ENCODE data around the gene TRIM2.
"Not testable (repeated sequence)": the region's sequence is repeated elsewhere in the genome, so short reads cannot be mapped to it uniquely, and the experiment has no call there.

TRIM2 gene

DNA sequence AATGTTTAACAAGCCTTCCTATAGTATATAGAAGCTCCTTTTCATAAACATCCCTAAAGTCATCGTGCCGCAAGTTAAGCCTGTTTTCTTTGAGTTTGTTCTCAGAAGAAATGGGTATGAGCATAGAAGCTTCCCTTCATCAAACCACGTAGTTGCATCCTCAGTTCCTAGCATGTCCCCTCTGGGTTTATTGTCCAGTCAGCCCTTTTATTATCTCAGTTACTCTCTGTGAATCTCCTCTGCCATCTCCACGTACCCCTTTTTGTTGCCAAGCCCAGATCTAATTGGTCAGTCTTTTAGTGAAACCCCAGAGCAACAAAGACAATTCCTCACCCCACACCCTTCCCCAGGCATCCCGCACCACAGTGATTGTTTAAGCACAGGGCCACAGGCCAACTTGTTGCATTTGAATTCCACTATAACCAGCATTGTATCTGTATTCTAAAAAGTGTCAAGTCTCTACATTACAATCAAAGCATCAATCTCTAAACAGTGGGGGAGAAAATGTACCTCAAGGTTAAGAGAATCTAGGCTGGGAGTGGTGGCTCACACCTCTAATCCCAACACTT is 12.4 kb upstream of the TRIM2 start:
- DNase-seq: no peak

DNA sequence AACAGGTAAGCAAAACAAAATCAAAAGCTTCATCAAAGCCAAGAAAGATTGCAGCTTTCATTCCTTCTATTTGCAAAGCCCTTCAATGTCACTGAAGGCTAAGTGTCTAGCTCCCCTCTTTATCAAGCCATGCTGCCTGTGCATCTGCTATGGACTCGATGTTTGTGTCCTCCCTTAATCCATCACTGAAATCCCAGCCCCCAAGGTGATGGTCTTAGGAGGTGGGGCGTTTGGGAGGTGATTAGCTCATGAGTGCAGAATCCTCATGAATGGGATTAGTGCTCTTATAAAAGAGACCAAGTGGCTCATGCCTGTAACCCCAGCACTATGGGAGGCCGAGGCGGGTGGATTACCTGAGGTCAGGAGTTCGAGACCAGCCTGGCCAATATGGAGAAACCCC is 6.9 kb upstream of the TRIM2 start:
- DNase-seq: no peak

DNA sequence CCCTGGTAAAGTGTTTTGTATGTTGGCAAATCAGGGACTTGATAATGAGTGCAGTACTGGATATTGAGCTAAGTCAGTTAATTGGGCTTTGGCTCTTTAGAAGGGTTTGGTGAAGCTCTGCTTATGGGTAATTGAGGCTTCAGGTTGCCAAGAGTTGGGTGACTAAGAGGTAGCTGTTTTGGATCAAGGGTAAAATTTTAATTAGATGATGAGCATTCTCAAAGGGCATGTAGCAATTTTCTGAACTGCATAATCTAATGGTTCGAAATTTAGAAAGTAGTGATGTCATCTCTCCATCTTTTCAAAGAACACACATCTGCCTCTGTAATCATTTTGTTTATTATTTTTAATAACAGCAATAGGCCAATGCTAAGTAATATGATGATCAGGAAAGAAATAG is 5.5 kb upstream of the TRIM2 start:
- no peak for DNase-seq

- DNase-seq: not testable (repeated sequence)
Observed at GRCh38 chr4:153203746-153204145, 497 bp upstream of the TRIM2 start.

DNA sequence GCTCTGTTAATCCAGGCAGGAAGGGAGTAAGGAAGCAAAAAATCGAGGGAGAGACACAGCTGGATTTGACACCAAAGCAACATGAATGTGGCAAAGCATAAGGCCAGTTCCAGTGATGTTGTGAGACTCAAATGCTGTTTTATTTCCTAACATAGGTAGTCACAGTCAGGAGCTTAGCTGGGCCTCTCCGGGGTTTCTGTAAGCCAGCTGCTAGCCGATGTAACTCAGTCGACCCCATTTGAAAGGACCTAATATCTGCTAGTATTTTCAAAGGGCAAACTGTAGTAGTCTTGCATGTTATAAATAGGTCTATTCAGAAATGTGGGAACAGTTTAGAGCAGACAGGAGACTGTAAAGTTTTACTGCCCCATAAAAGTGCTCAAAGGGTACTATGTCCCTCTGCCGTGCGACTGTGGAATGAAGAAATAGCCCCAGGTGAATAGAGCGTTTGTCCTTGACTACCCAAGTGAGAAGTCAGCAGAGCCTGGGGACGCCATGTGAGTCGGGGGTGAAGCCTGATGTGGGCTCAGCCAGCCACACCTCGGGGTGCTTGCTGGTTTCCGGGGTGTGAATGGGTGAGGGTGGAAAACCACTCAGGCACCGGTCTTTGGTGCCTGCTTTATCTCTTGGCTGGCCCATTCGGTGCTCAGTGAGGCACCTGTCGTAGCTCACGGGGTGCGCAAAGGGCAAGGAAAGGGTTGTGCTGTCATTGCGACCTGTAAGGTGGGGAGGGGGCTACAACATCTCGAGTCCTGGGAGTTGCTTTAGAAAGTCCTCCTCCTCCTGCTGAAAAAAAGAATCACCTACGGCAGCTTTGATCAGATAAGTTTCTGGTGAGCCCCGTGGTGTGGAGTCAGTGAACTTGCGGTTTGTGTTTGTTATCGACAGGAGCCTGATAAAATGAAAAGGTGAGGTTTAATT is 745 bp downstream of the TRIM2 start:
- DNase-seq: no peak

DNA sequence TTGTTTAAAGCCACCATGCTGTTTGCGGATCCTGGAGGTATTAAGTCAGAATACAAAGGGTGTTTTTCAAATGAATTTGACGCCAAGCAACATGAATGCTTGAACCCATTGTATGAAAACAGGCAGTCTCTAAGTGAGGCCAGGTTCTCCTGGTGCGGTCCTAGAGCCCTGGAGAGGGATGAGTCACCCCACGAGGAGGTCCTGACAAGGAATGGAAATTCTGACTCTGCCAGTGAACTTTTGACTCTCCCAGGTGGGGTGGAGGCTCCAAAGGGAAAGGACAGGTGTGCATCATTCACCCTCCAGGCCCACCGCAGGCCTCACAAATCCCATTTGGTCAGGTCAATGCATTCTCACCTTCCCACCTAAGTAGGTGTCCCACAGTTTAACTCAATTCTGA is 1.5 kb downstream of the TRIM2 start:
- DNase-seq: no peak

DNA sequence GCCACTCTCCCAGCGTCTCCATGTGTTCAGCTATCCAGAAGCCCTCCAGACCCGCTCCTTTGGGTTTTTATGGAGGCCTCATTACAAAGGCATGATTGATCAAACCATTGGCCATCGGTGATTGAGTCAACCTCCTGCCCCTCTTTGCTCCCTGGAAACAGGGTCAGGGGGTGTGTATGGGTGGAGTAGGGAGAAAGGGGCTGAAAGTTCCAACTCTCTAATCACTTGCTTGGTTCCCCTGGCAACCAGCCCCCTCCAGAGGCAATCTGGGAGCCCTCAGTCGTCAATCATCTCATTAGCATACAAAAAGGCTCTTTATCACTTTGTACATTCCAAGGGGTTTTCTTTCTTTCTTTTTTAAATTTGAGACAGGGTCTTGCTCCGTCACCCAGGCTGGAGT is 2.3 kb downstream of the TRIM2 start:
- DNase-seq: no peak

DNA sequence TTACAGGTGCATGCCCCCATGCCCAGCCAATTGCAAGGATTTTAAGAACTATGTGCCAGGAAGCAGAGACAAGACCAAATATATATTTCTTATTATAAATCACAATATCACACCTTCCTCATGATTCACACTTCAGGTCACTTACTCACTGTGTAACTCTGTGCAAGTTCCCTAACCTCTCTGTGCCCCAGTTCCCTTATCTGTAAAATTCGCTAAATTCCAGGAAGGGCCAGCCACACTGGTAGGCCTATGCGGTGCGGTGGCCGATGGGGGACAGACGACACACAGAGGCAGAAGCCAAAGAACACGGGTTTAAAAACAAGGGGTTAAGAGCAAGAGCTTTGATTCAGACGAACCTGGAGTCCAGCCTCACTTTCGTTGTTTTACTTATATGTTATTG is 2.8 kb downstream of the TRIM2 start:
- no peak for DNase-seq

- DNase-seq: no peak
Observed at GRCh38 chr4:153207567-153207966, 3.3 kb downstream of the TRIM2 start.

DNA sequence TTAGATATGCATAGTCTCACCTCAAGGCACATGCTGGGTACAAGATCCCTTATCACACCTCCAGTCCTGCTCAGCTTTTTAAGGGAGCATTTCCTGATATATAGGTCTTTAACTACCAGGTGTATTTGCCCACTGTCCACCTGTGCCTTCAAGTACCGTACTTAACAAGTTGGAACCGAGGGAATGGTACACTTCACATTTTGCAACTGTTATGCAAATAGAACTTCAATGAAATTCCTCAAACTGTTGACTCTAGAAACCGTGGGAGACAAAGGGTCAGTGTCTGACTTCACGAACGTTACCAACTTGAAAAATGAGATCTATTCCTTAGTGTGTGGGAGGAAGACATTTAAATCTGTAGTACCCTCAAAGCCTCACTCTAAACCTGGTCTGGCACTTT is 5.2 kb downstream of the TRIM2 start:
- DNase-seq: no peak

- no peak for DNase-seq
Observed at GRCh38 chr4:153210727-153211126, 6.5 kb downstream of the TRIM2 start.

DNA sequence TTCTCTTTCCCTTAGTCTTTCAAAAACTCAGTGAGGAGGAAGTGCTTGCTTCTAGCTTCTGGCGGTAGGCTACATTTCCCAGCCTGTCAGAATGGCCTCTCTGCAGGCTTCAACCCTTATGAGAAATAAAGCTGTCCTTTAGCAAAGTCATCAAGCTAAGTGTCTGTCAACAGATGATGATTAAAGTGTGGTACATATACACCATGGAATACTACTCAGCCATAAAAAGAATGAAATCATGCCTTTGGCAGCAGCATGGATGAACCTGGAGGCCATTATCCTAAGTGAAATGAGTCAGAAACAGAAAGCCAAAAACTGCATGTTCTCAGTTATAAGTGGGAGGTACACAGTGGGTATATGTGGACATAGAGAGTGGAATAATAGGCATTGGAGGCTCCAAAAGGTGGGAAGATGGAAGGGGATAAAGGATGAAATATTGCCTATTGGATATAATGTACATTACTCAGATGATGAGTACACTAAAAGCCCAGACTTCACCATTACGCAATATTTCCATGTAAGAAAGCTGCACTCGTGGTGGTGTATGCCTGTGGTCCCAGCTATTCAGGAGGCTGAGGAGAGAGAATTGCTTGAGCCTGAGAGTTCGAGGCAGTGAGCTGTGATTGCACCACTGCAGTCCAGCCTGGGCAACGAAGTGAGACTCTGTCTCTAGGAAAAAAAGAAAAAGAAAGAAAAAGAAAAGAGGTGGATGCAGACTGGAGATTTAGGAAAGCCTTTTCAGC is 7.9 kb downstream of the TRIM2 start:
- no peak for DNase-seq

- DNase-seq: no peak
Observed at GRCh38 chr4:153212736-153213135, 8.5 kb downstream of the TRIM2 start.

DNA sequence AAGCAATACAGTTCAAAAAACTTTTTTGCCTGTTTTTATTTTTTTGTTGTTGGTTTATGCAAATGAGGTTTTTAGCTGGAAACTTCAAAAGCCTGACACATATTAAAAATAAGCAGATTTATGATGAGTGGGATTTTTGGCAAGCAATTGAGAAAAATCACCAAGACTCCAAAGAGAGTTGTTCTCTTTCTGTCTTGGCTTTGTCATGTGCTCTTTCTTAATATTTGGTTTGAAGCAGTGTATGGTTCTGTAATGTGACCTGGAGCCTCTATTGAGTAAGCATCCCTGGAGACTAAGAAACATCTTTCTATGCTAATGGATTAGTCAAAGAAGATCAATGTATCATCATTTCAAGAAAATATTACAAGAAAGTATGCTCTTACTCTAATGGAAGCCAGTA is 11.7 kb downstream of the TRIM2 start:
- no peak for DNase-seq

DNA sequence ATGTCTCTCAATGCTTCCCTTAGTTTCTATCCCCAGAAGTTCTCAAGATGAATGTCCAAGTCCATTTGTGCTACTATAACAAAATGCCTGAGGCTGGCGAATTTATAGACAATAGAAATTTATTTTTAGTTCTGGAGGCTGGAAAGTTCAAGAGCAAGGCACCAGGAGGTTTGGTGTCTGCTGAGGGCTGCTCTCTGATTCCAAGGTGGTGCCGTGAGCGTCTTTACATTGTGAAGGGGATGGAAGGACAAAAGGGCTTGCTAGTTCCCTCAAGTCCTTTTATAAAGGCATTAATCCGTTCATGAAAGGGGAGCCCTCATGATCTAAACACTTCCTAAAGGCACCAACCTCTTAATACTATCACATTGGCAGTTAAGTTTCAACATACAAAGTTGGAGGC is 12.3 kb downstream of the TRIM2 start:
- DNase-seq: no peak

- no peak for DNase-seq
Observed at GRCh38 chr4:153217440-153217839, 13.2 kb downstream of the TRIM2 start.

DNA sequence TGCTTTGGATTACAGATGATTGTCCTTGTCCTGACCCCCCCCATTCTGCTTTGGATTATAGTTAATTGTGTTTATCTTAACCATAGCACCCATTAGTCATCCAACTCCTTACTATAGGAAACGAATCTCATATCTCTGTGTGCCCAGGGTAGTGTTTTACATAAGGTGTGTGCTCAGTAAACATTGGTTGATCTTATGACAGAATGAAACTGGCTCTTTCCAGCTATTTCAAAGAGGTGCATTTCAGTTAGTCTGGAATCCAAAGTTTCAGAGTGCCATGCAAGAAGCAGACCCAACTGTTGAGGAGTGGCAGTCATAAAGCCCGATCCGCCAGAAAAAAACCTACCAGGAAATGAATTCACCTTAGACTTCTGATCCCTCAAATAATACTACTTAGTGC is 14.7 kb downstream of the TRIM2 start:
- DNase-seq: no peak

GRCh38 chr4:153220682-153221395 is 16.6 kb downstream of the TRIM2 start:
- DNase-seq: no peak

GRCh38 chr4:153221783-153222706 is 17.8 kb downstream of the TRIM2 start:
- DNase-seq: no peak

GRCh38 chr4:153222707-153223426 is 18.6 kb downstream of the TRIM2 start:
- DNase-seq: no peak

DNA sequence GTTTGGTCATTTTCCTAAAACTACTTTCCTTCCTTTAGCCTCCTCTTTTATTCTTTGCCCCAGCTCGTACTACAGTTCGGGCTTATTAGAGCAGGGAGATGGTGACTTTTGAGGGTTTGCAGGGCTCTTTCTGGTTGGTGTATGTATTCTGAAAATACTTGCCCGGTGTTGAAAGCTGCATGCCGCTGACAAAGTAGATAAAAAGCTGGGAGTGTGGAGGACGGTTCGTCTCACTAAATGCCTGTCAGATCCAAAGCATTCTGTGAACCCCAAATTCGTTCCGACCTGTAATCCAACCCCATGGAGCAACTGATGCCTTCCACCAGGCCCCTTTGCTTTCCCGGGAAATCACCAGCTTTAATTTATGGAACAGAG is 19.2 kb downstream of the TRIM2 start:
- no peak for DNase-seq

DNA sequence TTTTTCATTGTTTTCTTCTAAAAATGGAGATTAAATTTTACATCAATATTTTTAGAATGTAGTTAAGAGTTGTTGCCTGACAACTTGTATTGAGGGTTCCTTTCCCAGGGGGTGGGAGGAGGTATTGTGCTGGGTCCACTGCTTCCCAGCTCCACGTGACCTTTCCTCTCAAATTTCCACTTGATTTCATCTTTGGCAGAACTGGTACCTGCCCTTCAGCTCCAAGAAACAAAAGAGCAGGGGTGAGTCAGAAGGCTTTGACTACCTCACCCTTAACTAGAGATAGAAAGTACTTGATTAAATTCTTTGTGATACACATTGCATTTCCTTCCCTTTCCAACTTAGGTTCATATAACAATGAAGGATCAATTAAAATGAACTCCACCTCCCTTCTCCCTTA is 19.7 kb downstream of the TRIM2 start:
- no peak for DNase-seq
